ENCODE measurements around the gene IZUMO1. TPM values are rescaled to one million over a fixed set of nuclear protein-coding genes. Genes with fewer than 3 reads are reported as not detected.
A peak's percentile ranks its signal among the peaks of the same experiment; 100 is the strongest.
"Not testable (repeated sequence)": the region's sequence is repeated elsewhere in the genome, so short reads cannot be mapped to it uniquely, and the experiment has no call there.

Gene IZUMO1
- total RNA-seq, 1 donor from 2014 or later, result 0.16 TPM

DNA sequence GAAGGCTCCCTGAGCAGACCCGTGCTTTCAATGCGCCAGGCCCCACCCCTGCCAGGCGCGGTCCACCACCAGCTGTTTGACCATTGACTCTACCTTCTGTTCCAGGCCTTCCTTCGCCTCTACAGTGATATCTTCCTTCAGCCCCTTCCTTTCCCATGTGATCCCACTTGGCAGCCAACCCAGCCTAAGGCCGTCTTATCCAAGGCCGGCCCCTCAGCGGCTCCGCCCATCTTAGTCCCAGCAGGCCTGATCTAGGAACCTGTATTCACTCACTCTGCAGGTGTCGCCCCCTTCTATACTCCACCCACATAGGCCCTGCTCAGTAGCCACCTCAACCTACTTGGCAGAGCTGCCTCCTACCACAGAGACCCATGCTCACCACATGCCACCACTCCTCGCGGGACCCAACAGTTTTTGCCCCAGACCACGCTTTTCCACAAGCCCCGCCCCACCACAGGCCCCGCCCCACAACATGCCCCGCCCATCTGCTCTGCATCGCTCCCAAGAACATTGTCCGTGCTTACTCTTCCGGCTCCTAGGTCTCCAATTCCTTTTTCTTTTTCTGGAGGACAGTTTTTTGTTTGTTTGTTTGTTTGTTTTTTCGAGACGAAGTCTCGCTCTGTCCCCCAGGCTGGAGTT, 9.2 kb downstream of the IZUMO1 start:
- DNase-seq, result no peak

DNA sequence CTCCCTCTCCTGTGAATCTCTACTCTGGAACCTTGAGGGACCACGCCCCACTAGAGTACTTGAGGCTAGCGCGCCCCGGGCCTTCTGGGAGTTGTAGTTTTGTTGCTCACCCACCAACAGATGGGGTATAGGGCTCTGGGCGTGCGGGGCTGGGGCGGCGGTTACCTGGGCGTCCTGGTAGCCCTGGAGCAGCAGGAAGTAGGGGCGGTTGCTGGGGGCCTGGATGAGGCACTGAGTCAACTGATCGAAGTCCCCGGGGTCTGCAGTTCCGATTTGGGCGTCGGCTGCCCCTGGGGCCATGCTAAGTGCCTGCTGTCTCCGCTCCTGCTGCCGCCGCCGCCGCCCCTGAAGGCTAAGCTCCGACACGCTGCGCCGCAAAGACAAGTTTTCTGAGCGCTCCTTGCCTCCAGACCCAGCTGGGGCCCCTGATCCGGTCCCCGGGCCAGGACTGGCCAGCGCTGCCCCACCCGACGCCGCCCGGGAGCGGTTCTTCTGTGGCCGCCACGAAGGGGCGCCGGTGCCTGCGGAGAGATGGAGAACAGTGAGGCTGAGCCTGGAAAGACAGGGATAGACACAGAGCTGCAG, 11.6 kb downstream of the IZUMO1 start:
- DNase-seq, result no peak

DNA sequence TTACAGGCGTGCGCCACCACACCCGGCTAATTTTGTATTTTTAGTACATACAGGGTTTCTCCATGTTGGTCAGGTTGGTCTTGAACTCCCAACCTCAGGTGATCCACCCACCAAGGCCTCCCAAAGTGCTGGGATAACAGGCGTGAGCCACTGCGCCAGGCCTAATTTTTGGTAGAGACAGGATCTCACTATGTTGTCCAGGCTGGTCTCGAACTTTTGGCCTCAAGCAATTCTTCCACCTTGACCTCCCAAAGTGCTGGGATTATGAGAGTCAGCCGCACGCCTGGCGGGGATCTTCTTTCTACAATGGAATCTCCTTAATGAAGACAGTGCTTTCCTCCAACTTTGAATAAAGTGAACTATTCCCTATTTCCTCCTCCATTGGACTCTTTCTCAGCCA, 12.1 kb downstream of the IZUMO1 start:
- DNase-seq, result no peak

DNA sequence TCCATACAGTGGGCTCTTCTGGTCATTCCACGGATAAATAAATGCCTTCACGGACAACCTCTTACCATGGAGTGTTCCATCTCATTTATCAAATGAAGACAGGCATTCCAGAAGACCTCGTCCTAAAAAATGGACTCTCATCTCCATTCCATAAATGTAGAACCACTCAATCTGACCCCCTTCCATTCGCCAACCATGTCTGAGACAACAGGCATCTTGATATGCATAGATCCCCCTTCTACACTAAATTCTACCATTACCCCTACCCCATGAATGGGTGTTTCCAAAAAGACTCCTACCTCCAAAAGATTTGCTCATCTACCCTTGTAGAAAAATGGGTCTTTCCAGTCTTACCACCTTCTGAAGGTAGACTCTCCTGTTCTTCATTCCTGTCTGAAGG, 15.3 kb downstream of the IZUMO1 start:
- no peak for DNase-seq

DNA sequence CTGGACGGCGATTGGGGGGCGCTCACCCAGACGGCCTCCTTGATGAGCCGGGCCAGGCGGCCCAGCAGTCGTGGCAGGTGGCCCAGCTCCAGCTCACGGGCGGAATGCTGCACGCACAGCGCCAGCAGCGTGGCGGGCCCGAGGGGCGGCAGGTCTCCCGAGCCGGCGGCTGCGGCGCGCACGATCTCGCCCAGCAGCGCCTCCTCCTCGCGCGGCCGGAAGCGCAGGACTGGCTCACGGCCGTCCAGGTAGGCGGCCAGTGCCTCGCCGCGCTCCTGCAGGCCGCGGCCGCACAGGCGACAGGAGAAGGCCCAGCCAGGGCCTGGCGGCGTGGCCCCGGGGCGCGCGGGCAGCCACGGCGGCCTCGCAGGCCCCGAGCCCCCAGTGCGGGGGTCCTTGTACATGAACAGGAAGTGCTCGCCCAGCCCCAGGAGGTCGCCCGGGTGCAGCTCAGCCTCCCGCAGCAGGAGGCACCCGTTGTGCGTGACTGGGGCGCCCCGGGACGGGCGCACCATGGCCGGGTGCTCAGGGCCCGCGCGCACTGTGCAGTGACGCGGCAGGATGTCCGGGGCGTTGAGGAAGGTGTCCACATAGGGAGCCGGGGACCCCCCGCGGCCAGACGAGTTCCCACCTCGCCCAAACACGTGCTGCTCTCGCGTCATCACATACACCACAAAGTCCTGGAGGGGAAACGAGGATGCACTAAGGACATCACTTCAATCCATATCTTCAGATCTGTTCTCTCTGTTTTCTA, 17.6 kb downstream of the IZUMO1 start:
- DNase-seq, result no peak

DNA sequence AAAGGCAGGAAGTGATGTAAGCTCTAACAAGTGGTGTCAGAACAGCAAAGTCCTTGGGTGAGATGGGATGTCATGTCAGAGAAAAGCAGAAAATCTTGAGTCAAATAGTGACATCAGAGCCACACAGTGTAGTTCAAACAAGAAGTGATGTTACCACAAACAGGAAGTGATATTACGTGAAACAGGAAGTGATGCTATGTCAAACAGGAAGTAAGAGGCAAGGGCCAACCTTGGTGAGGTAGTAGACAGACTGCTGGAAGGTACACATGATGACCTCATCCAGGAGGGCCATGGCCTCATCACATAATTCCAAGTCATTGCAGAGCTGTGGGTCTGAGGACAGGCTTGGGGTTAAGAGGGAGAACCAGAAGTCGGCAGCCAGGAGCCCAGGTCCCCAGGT, 20.2 kb downstream of the IZUMO1 start:
- DNase-seq, result no peak

DNA sequence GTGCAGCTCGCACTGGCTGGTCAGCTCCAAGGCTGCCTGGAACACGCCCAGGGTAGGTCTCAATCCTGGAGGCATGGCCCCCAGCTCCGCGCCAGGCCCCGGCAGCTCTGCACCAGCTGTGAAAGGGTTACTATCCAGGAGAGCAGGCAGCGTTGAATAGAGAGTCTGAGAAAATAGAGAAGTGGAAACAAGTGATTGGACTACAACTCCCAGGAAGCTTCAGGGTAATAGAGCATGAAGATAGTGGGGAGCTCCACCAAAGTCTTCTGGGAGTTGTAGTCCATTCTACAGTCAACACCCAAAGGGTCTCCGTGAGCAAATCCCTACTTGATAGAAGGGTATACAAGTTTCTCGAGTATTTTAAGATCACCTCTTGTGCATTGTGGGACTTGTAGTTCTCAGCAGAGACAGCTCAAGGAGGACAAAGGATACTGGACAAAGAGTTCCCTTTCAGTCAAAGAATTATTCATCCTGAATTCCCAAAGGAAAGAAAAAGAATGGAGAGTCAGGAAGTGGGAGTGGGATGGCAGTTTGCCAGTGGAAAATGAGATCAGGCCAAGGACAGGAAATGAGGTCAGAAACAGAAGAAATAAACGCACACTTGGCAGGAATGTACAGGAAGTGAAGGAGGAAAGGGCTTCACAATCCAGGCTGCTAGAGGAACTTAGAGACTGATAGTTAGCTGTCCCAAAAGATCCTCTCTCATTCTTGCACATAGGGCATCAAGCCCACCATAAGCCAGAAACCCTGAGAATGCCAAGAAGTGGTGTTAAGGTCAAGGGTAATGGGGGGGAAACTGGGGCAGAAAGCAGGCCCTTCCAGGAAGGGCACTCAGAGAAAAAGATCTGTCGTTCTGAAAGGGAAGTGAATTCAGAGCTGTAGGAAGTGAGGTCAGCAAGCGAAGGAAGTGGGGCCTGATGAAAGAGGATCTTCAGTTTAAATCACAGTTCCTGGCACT, 21.6 kb downstream of the IZUMO1 start:
- no peak for DNase-seq

DNA sequence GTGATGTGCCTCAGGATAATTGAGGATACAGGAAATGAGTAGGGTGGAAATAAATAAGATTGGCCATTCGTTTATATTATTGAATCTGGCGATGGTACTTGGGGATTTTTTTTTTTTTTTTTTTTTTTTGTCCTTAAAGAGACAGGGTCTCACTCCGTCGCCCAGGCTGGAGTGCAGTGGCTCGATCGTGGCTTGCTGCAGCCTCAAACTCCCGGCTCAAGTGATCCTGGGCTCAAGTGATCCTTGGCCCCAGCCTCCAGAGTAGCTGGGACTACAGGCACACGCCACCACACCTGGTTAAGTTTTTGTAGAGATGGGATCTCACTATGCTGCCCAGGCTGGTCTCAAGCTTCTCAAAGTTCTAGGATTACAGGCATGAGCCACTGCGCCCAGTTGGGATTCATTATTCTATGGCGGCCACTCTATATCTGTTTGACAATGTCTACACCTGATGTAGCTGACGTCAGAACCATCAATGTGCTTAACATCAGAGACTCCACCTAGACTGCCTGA, 24.5 kb downstream of the IZUMO1 start:
- DNase-seq, result no peak

DNA sequence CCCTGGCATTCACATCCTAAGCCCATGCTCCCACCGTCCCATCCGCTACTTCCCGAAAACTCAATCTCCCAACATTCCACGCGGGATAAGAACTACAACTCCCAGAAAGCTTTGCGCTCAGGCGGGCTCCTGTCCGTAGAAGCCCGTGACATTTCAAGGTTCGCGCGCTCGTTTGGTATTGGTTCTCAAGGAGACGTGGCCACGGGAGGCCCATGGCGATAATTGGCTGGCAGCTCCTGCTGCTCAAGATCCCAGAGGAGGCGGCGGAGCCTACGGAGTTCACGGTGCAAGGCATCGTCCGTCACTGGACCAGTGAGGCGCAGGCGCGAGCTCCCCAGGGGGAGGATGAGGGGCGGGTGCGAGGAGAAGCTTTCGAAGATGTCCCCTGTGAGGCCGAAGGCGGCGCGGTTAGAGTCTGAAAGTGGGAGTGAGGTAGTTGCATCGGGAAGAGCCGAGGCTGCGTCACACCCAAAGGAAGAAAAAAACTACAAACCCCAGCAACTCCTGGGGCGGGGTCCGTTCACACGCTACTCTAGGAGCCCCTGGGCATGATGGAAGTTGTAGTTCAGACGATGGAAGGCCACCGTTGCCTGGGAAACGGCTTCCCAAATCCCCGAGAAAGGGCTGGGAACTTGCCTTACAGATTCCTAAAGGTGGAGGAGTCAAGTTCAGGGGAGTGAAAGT, 26.0 kb downstream of the IZUMO1 start:
- DNase-seq, result peak; percentile 98

DNA sequence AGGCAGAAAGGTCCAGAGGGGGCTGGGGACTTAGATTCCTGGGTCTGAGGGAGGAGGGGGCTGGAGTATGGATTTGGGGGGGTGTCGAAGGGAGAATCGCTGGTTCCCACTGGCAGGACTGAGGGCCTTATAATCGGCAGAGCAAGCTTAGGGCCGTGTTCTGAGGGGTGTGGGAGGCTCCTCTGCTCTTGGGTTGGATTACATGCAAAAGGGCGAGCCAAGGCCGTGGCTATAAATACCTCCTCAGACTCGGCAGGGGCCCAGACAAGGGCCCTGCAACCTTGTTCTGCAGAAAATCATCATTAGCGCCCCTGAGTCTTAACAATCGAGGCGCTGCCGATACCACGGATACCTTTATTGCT, 26.5 kb downstream of the IZUMO1 start:
- DNase-seq, result no peak

DNA sequence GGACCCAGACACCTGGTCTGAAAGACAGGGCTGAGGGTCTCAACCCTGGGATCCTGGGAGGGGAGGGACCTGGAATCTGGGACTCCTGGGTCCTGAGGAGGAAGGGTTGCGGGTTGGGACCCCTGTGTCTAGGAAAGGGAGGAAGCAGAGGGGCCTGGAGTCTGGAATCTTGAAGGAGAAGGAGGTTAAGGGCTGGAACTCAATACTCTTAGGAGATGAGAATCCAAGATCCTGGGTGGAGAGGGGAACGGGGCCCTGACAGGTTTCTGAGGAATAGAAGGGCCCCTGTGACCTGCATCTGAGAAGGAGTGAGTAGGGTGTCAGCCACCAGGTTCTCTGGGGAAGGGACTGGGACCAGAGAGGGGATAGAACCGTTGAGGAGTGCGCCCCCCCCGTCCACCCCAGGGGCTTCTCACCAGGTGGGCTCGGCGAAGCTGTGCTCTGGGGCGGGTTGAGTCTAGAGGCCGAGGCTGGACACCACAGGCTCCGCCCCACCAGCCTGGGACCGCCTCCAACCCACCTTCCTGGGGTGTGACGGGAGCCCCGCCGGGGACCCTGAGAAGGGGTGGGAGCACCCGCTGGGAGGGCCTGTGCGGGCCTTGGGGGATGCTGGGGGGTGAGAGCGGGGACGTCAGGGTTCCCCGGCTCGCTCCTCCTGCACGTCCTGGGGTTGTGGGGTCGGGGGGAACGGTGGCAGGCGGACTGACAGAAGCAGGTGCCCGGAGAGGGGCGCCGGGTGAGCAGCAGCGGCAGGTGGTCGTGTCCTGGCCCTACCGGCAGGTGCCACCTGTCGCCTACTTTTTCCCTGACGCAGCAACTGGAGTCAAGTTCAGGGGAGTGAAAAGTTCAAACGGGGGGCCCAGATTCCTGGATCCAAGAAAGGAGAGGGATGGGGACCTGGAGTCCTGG, 27.2 kb downstream of the IZUMO1 start, which contains the start of gene MAMSTR:
Gene MAMSTR, minus strand, starts transcription at position 463 of the 909 bp plus-strand sequence. CDS start 694 bp downstream, outside the sequence.
- no peak for DNase-seq

DNA sequence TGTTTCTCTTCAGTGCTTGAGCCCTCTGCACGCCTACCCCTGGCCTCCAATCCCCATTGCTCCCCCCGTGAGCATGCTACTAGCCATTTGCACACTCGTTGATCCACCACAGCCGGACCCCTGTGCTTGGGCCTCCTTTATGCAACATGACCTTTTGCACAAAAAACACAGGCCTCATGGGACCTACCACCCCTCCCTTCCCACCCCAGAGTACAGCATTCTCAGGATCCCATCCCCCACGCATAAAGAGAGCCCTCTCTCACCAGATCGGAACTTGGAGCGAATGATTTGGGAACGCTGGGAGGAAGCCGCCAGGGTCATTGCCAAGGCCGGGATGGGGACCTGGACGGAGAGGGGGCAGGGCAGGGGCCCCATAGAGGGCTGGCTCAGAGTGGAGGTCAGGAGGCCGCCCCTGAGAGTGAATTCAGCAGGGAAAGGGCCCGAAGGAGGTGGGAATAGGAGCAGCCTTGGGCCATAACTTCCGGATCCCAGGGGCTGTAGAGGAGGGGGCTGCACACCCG, 27.9 kb downstream of the IZUMO1 start:
- no peak for DNase-seq

DNA sequence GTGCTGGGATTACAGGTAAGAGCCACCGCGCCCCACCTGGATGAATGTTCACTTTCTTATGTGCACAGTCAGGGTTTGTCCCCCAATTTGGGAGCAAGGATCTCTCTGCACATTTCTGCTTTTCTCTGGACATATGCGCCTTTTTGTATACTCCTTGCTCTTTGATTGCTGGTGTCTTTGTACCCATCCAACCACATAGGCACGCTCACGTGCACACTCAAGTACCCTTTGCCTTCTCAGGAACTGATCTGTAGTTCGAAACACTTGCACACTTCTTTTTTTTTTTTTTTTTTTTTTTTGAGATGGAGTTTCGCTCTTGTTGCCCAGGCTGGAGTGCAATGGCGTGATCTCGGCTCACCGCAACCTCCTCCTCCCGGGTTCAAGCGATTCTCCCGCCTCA, 28.6 kb downstream of the IZUMO1 start:
- not testable (repeated sequence) for DNase-seq

DNA sequence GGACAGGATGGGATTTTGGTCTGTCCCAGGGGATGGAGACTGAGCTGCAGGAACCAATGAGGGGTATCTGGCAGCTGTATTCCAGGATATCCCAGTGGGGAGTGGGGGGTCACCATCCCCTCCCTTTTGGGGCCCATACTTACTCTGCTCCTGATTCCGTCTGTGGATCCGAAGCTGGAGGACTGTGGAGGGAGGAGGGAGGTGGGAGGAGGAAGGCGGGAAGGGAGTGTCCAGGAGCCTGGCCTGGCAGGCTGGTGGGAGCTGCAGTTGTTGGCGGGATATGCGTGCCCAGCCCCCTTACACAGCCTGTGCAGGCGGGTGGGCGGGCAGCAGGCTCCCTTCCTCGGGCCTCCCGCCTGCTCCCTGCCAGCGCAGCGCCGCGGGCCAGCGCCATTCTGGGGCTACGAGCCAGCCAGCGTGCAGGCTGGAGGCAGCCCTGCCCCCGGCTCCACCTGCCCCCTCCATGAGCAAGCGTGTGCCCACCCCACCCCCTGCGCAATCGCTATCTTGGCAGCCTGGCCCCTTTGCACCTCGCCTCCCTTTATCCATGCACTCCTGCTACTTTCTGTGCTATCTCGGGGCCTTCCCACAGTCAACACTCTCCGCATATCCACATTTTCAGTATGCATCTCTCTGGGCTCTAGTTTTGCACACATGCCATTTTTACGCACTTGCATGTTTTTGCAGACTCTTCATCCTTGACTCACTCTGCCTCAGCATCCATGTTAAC, 30.0 kb downstream of the IZUMO1 start:
- DNase-seq, result peak; percentile 73

DNA sequence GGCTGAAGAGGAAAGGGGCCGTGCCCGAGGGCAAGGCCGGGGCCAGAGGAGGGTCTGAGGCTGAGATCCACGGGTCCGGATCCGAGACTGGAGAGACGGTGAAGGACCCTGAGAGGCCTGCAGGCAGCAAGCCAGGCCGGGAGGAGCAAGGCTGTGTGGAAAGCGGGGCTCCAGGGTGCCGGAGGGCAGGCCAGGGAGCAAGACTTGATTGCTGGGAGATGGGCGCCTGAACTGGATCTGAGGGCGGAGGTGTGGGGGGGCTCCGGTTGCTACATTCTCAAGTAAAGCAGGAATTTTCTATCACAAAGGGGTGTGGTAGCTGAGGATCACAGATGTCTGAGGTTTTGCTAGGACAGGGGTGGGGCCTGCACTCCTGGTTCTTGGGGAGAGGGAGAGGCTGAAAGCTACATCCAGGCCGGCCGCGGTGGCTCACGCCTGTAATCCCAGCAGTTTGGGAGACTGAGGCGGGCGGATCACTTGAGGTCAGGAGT, 31.0 kb downstream of the IZUMO1 start:
- DNase-seq, result no peak

DNA sequence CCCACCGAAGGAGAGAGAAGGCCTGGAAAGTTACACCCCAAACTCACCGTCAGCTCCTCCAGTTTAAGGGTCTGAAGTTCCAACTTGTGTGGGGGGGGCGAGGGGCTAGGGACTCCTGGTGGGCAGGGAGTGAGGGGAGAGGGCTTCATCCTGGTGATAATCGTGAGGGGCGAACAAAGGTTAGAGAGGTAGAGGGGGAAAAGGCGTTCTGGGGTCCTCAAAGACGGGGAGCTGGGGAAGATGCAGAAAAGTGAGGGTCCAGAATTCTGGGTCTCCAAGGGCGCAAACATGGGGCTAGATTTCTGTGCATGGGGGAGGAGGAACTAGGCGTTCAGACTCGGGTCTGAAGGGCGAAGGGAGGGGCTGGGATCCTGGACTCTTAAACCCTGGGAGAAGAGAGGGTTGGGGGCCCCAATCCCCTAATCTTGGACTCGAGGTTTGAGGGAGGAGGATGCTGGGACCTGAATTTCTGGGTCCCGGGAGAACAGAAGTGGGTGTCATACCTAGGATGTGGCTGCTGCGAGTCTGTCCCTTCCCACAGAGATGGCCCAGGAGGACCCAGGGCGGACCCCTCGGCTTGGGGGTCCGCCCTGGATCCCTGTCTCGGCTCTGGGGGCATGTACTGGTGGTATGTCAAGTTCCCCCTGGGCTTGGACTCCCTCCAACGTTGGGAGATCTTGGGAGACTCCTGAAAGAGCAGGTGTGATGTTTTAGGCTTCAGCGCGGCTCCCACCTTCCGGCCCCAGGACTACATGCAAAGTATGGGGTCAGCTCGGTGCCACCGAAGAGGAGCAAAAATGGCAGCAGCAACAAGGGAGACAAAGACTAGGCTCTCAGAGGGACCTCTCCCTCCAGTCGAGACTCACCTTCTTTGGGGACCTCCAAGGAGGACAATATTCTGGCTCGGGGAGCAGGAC, 31.7 kb downstream of the IZUMO1 start:
- no peak for DNase-seq

DNA sequence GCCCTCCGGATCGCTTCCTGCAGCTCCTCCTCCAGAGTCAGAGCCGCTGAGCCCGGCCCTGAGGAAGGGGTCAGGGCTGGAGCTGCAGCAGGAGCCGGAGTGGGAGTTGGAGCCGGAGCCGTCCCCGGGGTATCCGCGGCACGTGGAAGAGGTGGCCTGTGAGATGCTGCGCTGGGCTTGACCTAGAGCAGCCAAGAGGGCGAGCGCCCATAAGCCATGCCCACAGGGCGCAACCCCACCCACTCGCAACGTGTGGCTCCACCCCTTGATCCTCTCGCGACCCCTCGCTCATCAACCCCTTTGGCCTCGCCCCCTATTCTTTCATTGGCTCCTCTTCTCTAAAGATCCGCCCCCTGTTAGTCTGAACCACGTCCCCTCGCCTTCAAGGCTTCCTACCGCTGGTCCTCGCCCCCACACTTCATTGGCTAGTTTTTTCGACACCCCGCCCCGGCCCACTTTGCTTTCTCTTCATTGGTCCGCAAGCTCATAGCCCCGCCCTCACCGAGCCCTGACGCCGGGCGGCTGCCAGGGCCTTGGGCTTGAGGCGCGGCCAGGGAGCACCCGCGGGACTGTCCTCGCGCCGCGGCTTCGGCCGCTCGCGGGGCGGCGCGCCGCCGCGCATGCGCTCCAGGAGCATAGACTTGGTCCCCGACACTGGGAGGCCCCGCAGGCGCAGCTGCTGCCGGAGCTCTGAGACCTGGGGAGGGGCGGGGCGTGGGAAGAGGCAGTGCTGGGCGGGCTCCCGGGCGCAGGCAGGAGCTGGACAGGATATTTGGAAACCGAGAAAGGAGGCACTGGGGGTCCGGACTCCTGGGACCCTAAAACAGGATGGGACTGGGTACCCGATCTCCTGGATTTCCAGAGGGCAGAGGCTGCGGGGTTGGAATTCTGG, 32.6 kb downstream of the IZUMO1 start:
- peak; percentile 100 for DNase-seq

All from occipital lobe (tissue), 2 donors.